HCT116 (cell line): ENCODE measurements around the gene ADAMTS15.

Experiments used
- CTCF ChIP-seq, 3 experiments: fragments of 200-600 bp in 1 of 3; sonication (generic) in 1 of 3; IDR thresholded peaks in 2 of 3; conservative IDR thresholded peaks in 1 of 3; 2 replicates each; pipeline ENCODE4 v1.5.1; 2012 to 2017; ENCODE audit warnings: low read depth in 2 of 3, low read length in 2 of 3, antibody characterized with exemption in 1 of 3, borderline replicate concordance in 1 of 3, control low read depth in 1 of 3, mild to moderate bottlenecking in 1 of 3, mixed read lengths in 1 of 3, mixed run types in 1 of 3, moderate library complexity in 1 of 3; ENCODE audit not compliant: insufficient read depth in 1 of 3
- JUND ChIP-seq: IDR thresholded peaks from 2 replicates; pipeline ENCODE4 v1.6.1; 2012
- POLR2A ChIP-seq: IDR thresholded peaks from 2 replicates; pipeline ENCODE4 v1.7.0; 2011; ENCODE audit warnings: borderline replicate concordance; ENCODE audit not compliant: insufficient read depth, insufficient read length; ENCODE audit errors: extremely low read depth
- SRF ChIP-seq: IDR thresholded peaks from 2 replicates; pipeline ENCODE4 v1.6.1; 2012; ENCODE audit warnings: low read depth
- ZNF274 ChIP-seq: fragments of 200-500 bp; sonication (Bioruptor generic); IDR thresholded peaks from 2 replicates; pipeline ENCODE4 v1.6.1; 2014; ENCODE audit warnings: mild to moderate bottlenecking, low read depth, low read length, inconsistent platforms

DNA sequence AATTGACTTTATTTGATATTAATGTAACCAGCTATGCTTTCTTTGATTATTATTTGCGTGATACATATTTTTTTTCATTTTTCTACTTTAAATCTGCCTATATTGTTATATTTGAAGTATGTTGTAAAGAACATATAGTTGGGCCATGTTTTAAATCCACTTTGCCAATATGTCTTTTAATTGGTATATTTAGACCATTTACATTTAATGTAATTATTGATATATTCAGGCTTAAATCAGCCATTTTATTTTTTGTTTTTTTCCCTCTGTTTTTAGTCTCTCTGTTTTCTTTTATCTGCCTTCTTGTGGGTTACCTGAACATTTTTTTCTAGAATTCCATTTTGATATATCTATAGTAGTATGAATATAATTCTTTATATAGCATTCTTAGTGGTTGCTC, 55.9 kb downstream of the ADAMTS15 start:
- TF ChIP-seq SRF (no peak), ZNF274 (no peak), POLR2A (no peak), JUND (no peak), CTCF (IDR thresholded peaks at IDR 0.05 in 2 of 3, conservative IDR thresholded peaks at IDR 0.05 in 1 of 3; ENCODE audit: borderline replicate concordance in 1 of 3, insufficient read depth in 1 of 3, low read depth in 2 of 3, low read length in 2 of 3) (no peak)
